NCI-H460 (cell line): ENCODE data around the gene YBX2. TPM values are rescaled to one million over a fixed set of nuclear protein-coding genes. Genes with fewer than 3 reads are reported as not detected.

Source experiments
- DNase-seq: peaks from one replicate; pipeline ENCODE4 v3.0.0-alpha.2; 2016; ENCODE audit warnings: low read depth; ENCODE audit errors: extremely low read depth
- total RNA-seq: library from RNA; depleted of rRNA; stranded (reverse); fragments of >200 nt; shearing (Covaris generic); gene quantifications from 2 replicates; pipeline ENCODE4 v1.2.3, GENCODE V29; 2014

Gene YBX2
- total RNA-seq, 1 experiment from 2014 or later, result 0.15 TPM

GRCh38 chr17:7280519-7281073, 13.8 kb downstream of the YBX2 start:
- DNase-seq, result peak; percentile 81

- DNase-seq, result no peak
These were observed 15.0 kb downstream of the YBX2 start for GRCh38 chr17:7279448-7279847.

GRCh38 chr17:7266784-7267183, 27.7 kb downstream of the YBX2 start:
- no peak for DNase-seq

DNA sequence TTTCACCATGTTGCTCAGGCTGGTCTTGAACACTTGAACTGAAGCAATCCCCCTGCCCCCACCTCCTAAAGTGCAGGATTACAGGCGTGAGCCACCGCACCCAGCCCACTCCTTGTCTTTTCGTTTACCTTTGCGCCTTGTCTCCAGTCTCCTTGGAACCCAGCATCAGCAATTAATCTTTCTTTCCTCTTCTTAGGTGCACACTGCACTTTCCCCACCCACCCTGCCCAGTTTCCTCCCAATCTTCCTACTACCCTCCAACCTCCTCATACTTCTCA, 30.7 kb downstream of the YBX2 start:
- no peak for DNase-seq

- no peak for DNase-seq
These were observed 31.3 kb downstream of the YBX2 start for GRCh38 chr17:7262935-7263800.

DNA sequence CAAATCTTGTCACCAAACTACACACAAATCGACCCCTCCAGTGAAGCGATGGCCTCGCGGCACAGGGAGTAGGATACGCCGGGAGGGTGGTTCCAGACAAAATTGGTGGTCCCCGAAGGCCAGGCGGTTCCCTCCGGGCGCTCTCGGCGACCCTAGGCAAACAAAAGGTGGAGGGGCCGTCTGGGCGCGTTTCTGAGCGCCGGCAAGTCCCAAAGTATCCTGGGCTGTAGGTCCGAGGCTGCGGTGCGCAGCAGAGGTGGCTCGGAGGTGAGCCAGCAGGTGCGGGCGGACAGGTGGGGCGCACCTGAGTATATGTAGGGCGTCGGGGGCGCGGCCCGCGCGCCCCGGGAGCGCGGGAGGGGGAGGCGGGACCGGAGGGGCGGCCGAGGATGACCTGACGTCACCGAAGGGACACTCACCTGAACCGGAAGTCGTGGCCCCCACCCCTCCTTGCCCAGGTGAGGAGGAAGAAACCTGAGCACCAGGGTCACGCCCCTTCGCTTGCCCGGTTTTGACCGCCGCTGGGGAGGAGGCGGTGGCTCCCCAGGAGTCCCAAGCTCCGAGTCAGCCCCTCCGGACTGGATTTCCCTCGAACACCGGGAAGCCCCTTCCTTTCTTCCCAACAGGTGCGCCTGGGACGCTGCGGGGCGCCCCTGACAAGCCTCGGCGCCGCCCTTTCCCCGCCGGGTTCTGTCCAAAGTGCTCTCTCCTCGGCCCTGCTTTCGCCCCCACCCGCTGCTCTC, 32.1 kb downstream of the YBX2 start, which contains the start of gene CLDN7:
Gene CLDN7 (minus strand): TSS at position 287 of the 743 bp plus-strand sequence. CDS start 435 bp downstream, outside the sequence.
- DNase-seq, result no peak

- no peak for DNase-seq
These were observed 32.9 kb downstream of the YBX2 start for GRCh38 chr17:7261379-7262191.

DNA sequence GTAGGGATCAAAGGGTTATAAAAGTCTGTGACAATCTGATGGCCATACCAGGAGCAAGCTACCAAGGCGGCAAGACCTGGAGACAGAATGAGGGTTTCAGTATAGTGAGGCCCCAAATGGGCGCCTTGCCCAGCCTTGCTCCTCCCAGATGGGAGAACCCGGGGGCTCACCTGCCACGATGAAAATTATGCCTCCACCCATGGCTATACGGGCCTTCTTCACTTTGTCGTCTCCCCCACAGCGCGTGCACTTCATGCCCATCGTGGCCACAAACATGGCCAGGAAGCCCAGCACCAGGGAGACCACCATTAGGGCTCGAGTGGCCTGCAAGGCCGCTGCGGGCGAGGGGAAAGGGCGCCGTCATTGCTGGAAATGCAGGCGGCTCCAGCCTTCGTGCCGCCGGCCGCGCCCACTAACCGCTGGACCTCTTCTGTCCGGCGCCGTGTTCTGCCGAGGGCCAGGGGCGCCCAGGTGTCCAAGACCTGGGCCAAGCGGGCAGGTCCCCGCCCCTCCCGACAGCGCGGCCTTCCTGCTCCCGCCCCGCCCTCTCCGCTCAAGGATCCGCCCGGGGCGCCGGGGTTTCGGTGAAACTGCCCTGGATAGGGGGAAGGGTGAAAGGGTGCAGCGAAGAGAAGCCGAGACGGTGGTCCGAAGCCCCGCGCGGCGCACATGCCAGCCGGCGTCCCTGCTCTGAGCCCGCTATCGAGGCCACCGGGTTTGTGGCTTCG, 33.6 kb downstream of the YBX2 start:
- no peak for DNase-seq

- no peak for DNase-seq
These were observed 34.3 kb downstream of the YBX2 start for GRCh38 chr17:7260151-7260550.

DNA sequence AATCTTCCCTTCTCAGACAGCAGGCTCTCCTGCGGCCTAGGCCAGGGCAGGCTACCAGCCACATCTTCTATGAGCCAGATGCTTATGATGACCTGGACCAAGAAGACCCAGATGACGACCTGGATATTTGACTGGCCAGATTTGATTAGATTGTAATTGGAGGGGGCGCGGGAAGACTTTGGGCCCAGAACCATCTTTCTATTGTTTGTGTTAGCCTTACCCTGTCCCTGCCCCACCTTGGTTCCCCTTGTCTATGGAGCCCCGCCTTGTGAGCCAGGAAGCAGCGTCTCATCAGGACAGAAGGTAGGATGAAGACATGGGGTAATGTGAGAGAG, 34.9 kb downstream of the YBX2 start:
- DNase-seq, result no peak

- DNase-seq, result peak; percentile 52
These were observed 35.5 kb downstream of the YBX2 start for GRCh38 chr17:7258731-7259554.

DNA sequence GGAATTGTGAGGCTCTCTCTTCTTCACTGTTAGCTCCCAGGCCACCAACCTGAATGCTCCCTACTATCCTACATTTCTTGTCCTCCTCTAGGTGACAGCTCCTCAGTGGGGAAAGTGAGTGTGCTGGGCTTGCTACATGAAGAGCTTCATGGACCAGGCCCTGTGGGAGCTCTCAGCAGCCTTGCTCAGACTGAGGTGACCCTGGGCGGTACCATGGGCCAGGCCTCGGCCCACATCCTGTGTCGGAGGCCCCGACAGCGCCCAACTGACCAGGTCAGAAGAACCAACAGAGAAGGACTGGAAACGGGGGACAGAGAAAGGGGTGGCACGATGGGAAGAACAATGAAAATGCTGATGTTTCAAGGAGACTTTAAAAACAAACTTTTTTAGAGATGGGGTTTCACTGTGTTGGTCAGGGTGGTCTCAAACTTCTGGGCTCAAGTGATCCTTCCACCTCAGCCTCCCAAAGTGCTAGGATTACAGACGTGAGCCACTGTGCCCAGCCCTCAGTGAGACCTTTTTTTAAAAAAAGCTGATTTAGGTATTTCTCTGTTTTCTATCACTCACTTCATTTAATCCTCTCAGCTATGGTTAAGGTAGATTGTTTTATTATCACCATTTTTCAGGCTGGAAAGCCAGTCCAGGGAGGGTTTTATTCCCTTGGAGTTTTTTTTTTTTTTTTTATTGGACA, 37.5 kb downstream of the YBX2 start:
- DNase-seq, result no peak

DNA sequence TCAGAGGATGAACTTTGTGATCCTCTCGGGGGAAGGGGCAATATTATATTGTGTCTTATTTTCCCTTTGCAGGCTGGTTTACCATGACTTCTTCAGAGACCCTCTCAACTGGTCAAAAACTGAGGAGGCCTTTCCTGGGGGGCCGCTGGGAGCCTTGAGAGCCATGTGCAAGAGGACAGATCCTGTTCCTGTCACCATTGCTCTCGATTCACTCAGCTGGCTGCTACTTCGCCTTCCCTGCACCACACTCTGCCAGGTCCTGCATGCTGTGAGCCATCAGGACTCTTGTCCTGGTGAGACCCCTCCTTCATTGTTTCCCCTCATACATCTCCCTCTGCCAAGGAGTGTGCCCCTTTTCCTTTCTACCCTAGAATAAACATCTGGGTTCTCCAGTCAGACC, 39.9 kb downstream of the YBX2 start:
- DNase-seq, result no peak

DNA sequence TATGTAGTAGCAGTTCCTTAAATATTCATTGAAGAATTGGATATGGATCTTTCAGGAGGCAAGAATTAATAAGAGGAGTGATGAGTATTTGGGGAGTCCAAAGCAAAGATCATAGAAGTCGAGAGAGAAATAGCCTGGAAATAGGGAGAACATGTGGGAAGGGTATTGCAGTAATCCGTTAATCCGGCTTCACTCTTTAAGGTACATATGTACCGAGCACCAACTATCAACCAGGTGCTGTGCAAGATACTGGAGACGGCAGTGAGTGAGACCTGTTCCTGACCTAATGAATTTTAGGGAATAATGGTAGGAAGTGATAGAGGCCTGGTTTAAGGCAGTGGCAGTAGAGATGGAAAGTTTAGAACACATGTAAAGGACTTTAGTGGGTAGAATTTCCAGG, 41.4 kb downstream of the YBX2 start:
- DNase-seq, result no peak

- peak; percentile 95 for DNase-seq
These were observed 42.0 kb downstream of the YBX2 start, which contains the start of gene ELP5 for GRCh38 chr17:7252176-7253043. TSS of gene ELP5 (plus strand) at chr17:7252215. CDS start at chr17:7252551, 336 bp downstream.

DNA sequence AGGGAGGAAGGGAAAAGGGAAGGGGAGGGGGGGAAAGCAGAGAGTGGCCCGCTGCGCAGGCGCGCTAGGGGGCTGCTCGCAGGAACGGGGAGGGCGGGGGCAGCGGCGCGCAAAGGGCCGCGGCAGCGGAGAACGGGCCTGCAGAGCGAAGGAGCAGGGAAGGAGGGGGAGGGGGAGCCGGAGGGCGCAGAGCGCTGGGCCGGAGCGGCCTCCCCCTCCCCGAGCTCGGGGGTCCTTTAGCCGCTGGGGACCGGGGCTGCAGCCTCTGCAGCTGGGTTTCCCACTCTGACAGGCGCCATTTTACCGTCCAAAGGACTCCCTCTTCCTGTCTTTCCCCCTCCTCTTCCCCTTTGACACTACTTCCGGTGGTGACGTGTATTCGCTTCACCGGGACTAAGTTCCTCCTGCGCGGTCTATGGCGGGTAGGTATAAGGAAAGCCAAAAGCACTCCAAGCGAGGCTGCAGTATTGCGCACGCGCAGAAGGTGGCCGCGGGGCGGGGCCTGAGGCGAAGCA, 42.7 kb downstream of the YBX2 start, which contains the start of gene CTDNEP1:
Gene CTDNEP1 (minus strand): TSS at position 74 of the 515 bp plus-strand sequence. CDS start 438 bp downstream, outside the sequence.
- DNase-seq, result peak; percentile 100
